H9 (cell line): Measurements from ENCODE around the gene KANSL1. TPM values are rescaled to one million over a fixed set of nuclear protein-coding genes. Genes with fewer than 3 reads are reported as not detected.
A peak's percentile ranks its signal among the peaks of the same experiment; 100 is the strongest.

Experiments used
- DNase-seq: peaks from one replicate; pipeline ENCODE4 v3.0.0-alpha.2; 2017
- H2AFZ ChIP-seq: one replicate; pipeline ENCODE4 v1.6.1; 2013; ENCODE audit warnings: mild to moderate bottlenecking, low read length, control low read depth, moderate library complexity
- H2AK5ac ChIP-seq: 2 replicates; pipeline ENCODE4 v1.6.1; 2013; ENCODE audit warnings: low read length, control low read depth, mixed read lengths; ENCODE audit not compliant: insufficient read length
- H2BK120ac ChIP-seq: one replicate; pipeline ENCODE4 v1.6.1; 2013; ENCODE audit warnings: low read depth, mild to moderate bottlenecking, low read length, control low read depth, inconsistent platforms; ENCODE audit not compliant: poor library complexity, severe bottlenecking
- H2BK12ac ChIP-seq: 2 replicates; pipeline ENCODE4 v1.6.1; 2013; ENCODE audit warnings: low read length, control low read depth, mixed read lengths, low read depth; ENCODE audit not compliant: insufficient read length
- H2BK15ac ChIP-seq: 2 replicates; pipeline ENCODE4 v1.6.1; 2013; ENCODE audit warnings: low read depth, low read length, control low read depth
- H2BK20ac ChIP-seq: one replicate; pipeline ENCODE4 v1.6.1; 2013; ENCODE audit warnings: low read depth, mild to moderate bottlenecking, low read length, control low read depth, inconsistent platforms; ENCODE audit not compliant: poor library complexity, severe bottlenecking
- H2BK5ac ChIP-seq: 2 replicates; pipeline ENCODE4 v1.6.1; 2013; ENCODE audit warnings: low read length, control low read depth, mixed read lengths; ENCODE audit not compliant: insufficient read length
- H3K14ac ChIP-seq: 2 replicates; pipeline ENCODE4 v1.6.1; 2013; ENCODE audit warnings: low read length, control low read depth; ENCODE audit not compliant: insufficient read depth
- H3K18ac ChIP-seq: 2 replicates; pipeline ENCODE4 v1.6.1; 2013; ENCODE audit warnings: low read depth, mild to moderate bottlenecking, mixed read lengths, low read length, control low read depth; ENCODE audit not compliant: insufficient read length
- H3K23ac ChIP-seq: 2 replicates; pipeline ENCODE4 v1.6.1; 2013; ENCODE audit warnings: low read length, control low read depth, mixed read lengths, low read depth; ENCODE audit not compliant: insufficient read length
- H3K23me2 ChIP-seq: 2 replicates; pipeline ENCODE4 v1.6.1; 2013; ENCODE audit warnings: low read depth, mild to moderate bottlenecking, mixed read lengths, low read length, control low read depth; ENCODE audit not compliant: insufficient read length, poor library complexity, severe bottlenecking
- H3K27ac ChIP-seq: 2 replicates; pipeline ENCODE4 v1.5.1; 2013; ENCODE audit warnings: low read length, control low read depth, mixed read lengths, low read depth; ENCODE audit not compliant: insufficient read length
- H3K27me3 ChIP-seq: 2 replicates; pipeline ENCODE4 v1.6.1; 2013; ENCODE audit warnings: low read length, control low read depth, inconsistent platforms; ENCODE audit not compliant: insufficient read depth
- H3K4ac ChIP-seq: 2 replicates; pipeline ENCODE4 v1.6.1; 2013; ENCODE audit warnings: low read depth, mild to moderate bottlenecking, control low read depth, inconsistent platforms, low read length, moderate library complexity
- H3K4me1 ChIP-seq: 2 replicates; pipeline ENCODE4 v1.6.1; 2013; ENCODE audit warnings: low read length, control low read depth, inconsistent platforms; ENCODE audit not compliant: insufficient read depth
- H3K4me2 ChIP-seq: 2 replicates; pipeline ENCODE4 v1.6.1; 2013; ENCODE audit warnings: low read length, control low read depth, mixed read lengths; ENCODE audit not compliant: insufficient read length, insufficient read depth
- H3K56ac ChIP-seq: 2 replicates; pipeline ENCODE4 v1.6.1; 2013; ENCODE audit warnings: low read depth, mild to moderate bottlenecking, mixed read lengths, low read length, control low read depth; ENCODE audit not compliant: insufficient read length
- H3K79me1 ChIP-seq: 2 replicates; pipeline ENCODE4 v1.6.1; 2013; ENCODE audit warnings: low read depth, mild to moderate bottlenecking, moderate library complexity, low read length, control low read depth, inconsistent platforms; ENCODE audit not compliant: insufficient read depth, poor library complexity, severe bottlenecking
- H3K79me2 ChIP-seq: 2 replicates; pipeline ENCODE4 v1.6.1; 2013; ENCODE audit warnings: low read length, control low read depth, inconsistent platforms; ENCODE audit not compliant: insufficient read depth
- H3K9ac ChIP-seq: 2 replicates; pipeline ENCODE4 v1.6.1; 2013; ENCODE audit warnings: low read length, control low read depth, mixed read lengths; ENCODE audit not compliant: insufficient read length; ENCODE audit errors: extremely low read depth
- H3K9me3 ChIP-seq: one replicate; pipeline ENCODE4 v1.6.1; 2013; ENCODE audit warnings: low read depth, low read length, inconsistent platforms; ENCODE audit not compliant: control insufficient read depth
- H3T11ph ChIP-seq: one replicate; pipeline ENCODE4 v1.6.1; 2013; ENCODE audit warnings: mild to moderate bottlenecking, low read length, control low read depth, inconsistent platforms
- H4K20me1 ChIP-seq: one replicate; pipeline ENCODE4 v1.6.1; 2013; ENCODE audit not compliant: control insufficient read depth, insufficient read length, insufficient read depth
- H4K5ac ChIP-seq: 2 replicates; pipeline ENCODE4 v1.6.1; 2013; ENCODE audit warnings: low read depth, mild to moderate bottlenecking, mixed read lengths, low read length, control low read depth; ENCODE audit not compliant: insufficient read length
- H4K8ac ChIP-seq: replicated peaks from 2 replicates; pipeline ENCODE4 v1.6.1; 2013; ENCODE audit warnings: low read length, control low read depth, mixed read lengths, low read depth; ENCODE audit not compliant: insufficient read length
- H4K91ac ChIP-seq: 2 replicates; pipeline ENCODE4 v1.6.1; 2013; ENCODE audit warnings: low read depth, mild to moderate bottlenecking, moderate library complexity, mixed read lengths, low read length, control low read depth; ENCODE audit not compliant: insufficient read length
- H3K27ac Mint-ChIP-seq, 3 experiments: 2 replicates in 2 of 3; 3 replicates in 1 of 3; pipeline ENCODE4 v1.8.0; 2020 to 2021; ENCODE audit warnings: mixed read lengths in 3 of 3, mild to moderate bottlenecking in 1 of 3, moderate library complexity in 1 of 3
- H3K27me3 Mint-ChIP-seq: 2 replicates; pipeline ENCODE4 v1.8.0; 2021; ENCODE audit warnings: low read depth, mild to moderate bottlenecking, moderate library complexity, mixed read lengths
- H3K36me3 Mint-ChIP-seq, 3 experiments: 2 replicates in 2 of 3; 3 replicates in 1 of 3; pipeline ENCODE4 v1.8.0; 2020 to 2021; ENCODE audit warnings: low read depth in 3 of 3, mixed read lengths in 3 of 3; ENCODE audit not compliant: insufficient read depth in 1 of 3
- H3K4me1 Mint-ChIP-seq, 2 experiments: 2 replicates each; pipeline ENCODE4 v1.8.0; 2020; ENCODE audit warnings: mixed read lengths in 2 of 2
- H3K4me3 Mint-ChIP-seq, 2 experiments: 2 replicates in 1 of 2; 3 replicates in 1 of 2; pipeline ENCODE4 v1.8.0; 2020 to 2021; ENCODE audit warnings: mild to moderate bottlenecking in 2 of 2, mixed read lengths in 2 of 2, moderate library complexity in 1 of 2
- H3K9me3 Mint-ChIP-seq, 2 experiments: 2 replicates in 1 of 2; 3 replicates in 1 of 2; pipeline ENCODE4 v1.8.0; 2020; ENCODE audit warnings: mild to moderate bottlenecking in 2 of 2, mixed read lengths in 2 of 2, moderate library complexity in 1 of 2
- WGBS: extraction: QIAGEN DNeasy Blood & Tissue Kit; methylation state at CpG from one replicate; pipeline ENCODE4 v1.1.7; 2013; ENCODE audit warnings: missing lambda C conversion rate, low lambda C conversion rate, mixed read lengths; ENCODE audit not compliant: insufficient read length; ENCODE audit errors: extremely low coverage; 5-methylcytosine and 5-hydroxymethylcytosine counted together
- total RNA-seq: library from RNA; stranded (reverse); gene quantifications from 2 replicates; pipeline ENCODE4 v1.2.1, GENCODE V29; 2021
- TF ChIP-seq, protein P1 (sequence below): fragments of 200-600 bp; sonication (generic); conservative IDR thresholded peaks from 3 replicates; pipeline ENCODE4 v1.8.0; 2021; ENCODE audit warnings: antibody characterized with exemption, mild to moderate bottlenecking

The KANSL1 gene
- total RNA-seq, 1 experiment from 2014 or later: 114 TPM

DNA sequence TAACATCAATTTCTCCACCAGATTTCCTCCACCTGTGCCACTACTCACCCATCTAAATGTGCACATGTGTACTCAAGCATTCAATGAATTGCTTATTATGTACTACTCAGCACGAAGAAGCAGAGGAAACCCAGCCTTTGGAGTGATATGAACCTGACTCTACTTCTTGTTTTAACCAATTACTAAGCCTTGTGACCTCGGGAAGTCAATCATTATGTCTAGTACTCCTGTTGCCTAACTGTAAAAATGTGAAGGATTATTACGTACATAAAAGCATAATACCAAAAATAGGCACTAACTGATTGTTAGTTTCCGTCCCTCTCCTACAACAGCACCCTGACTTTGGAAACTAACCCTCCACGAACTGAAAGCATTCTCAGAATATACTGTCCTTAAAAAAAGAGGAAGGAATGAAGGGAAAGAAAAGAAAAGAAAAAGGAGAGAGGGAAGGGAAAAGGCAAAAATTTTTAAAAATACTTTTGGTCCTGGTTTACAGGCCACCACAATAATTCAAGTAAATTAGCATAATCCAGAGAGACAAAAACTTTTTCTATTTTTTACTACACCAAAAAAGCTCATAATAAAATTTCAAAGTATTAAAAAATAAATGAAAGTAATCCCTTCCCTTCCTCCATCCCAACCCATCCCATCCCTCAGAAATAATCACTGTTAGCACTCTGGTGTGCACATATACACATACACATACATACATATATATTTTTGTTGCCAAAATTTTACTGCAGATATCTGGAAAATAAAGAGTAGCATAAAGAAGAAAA, 53.6 kb downstream of the KANSL1 start:
- Histone ChIP-seq H3K27me3 (no peaks in the 10 kb centered on the region), H3K9me3 (no peaks in the 10 kb centered on the region), H3K14ac (no peak overlapping the region), H4K5ac (no peak overlapping the region), H3K56ac (no peak overlapping the region), H2AFZ (no peak overlapping the region), H2BK12ac (no peak overlapping the region), H3K23me2 (no peaks in the 10 kb centered on the region), H3K79me1 (no peaks in the 10 kb centered on the region), H3K79me2 (peaks cover 60% of the 10 kb centered on the region), H3K4me2 (no peak overlapping the region), H3K4me1 (no peaks in the 10 kb centered on the region; the same call in 1 of the 2 replicates), H2BK120ac (no peak overlapping the region), H2BK5ac (no peak overlapping the region), H3T11ph (no peak overlapping the region), H2AK5ac (no peak overlapping the region), H3K23ac (no peak overlapping the region), H3K27ac (no peak overlapping the region), H4K91ac (no peak overlapping the region), H4K8ac (no peak overlapping the region), H2BK15ac (no peak overlapping the region), H3K9ac (no peak overlapping the region), H3K4ac (no peak overlapping the region), H3K18ac (no peak overlapping the region), H4K20me1 (no peaks in the 10 kb centered on the region), H2BK20ac (no peak overlapping the region)
- DNase-seq: no peak
- H3K9me3 Mint-ChIP-seq: no peaks in the 10 kb centered on the region
- TF ChIP-seq, protein P1, sequence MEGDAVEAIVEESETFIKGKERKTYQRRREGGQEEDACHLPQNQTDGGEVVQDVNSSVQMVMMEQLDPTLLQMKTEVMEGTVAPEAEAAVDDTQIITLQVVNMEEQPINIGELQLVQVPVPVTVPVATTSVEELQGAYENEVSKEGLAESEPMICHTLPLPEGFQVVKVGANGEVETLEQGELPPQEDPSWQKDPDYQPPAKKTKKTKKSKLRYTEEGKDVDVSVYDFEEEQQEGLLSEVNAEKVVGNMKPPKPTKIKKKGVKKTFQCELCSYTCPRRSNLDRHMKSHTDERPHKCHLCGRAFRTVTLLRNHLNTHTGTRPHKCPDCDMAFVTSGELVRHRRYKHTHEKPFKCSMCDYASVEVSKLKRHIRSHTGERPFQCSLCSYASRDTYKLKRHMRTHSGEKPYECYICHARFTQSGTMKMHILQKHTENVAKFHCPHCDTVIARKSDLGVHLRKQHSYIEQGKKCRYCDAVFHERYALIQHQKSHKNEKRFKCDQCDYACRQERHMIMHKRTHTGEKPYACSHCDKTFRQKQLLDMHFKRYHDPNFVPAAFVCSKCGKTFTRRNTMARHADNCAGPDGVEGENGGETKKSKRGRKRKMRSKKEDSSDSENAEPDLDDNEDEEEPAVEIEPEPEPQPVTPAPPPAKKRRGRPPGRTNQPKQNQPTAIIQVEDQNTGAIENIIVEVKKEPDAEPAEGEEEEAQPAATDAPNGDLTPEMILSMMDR: no peak
- no peaks in the 10 kb centered on the region for H3K27me3 Mint-ChIP-seq
- peak overlapping the region in 2 of 3 experiments; percentile 0 to 17; a peak in 2 of 7 replicates for H3K27ac Mint-ChIP-seq
- WGBS: no CpG with 5 or more reads among the region's 5 CpGs
- H3K4me1 Mint-ChIP-seq: peaks cover 49 to 60% of the 10 kb centered on the region in 2 experiments
- H3K36me3 Mint-ChIP-seq: peaks cover 0 to 8% (median 0%) of the 10 kb centered on the region in 3 experiments; a peak in 2 of 7 replicates
- H3K4me3 Mint-ChIP-seq: no peak overlapping the region
